GM18858 (cell line): ENCODE measurements around the gene ATP6V0C.
"Not testable (repeated sequence)": the region's sequence is repeated elsewhere in the genome, so short reads cannot be mapped to it uniquely, and the experiment has no call there.

Experiments used
- ATAC-seq: cut with Tn5 transposase; IDR thresholded peaks from one replicate; pipeline ENCODE4 v1.9.1; 2021; ENCODE audit not compliant: unreplicated experiment

ATP6V0C gene

GRCh38 chr16:2540912-2541311 lies 27.2 kb downstream of the ATP6V0C start:
- ATAC-seq: not testable (repeated sequence)

DNA sequence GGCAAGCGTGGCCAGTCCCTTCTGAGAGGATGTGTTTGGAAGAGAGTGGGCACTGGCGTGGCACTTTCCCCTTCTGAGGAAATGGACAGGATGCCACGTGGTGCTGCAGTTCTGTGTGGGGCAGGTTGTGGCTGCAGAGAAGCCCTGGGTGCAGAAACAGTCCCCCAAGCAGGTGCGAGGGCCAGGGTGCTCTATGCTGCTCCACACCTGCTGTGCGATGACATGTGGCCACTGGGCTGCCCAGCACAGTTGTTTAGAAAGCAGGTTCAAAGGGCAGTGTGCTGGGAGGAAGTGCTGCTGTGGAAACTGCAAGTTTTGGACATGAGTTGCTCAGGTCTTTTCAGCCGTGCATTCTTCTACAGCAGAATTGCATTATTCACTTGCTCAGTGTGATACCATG lies 27.7 kb downstream of the ATP6V0C start:
- not testable (repeated sequence) for ATAC-seq

- not testable (repeated sequence) for ATAC-seq
Observed at GRCh38 chr16:2543771-2544170, 30.0 kb downstream of the ATP6V0C start.

DNA sequence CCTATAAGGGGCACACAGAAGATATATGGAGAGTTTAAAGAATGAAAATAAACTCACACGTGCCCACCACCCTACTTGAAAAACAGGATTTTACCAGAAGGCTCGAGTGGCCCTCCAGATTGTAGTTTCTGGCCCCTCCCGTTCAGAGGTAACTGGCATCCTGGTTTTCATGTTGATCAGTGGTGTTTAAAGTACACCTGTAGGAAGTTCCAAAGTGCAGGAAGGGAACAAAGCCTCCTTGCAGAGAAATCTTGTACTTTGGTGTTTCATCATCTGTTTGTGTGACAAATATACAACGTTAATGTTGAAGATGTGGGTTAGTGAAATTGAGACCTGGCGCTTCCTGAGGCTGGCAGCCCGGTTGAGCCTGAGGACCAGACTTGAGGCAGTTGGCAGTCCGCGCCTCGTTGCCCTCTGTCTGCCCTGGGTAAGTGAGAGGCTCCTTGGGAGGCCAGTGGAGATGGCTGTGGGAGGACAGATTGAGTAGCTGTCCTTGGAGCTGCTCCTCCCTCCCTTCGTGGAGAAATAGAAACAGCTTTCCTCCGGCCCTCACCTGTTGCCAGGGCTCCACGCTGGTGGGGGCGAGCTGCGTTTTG lies 36.6 kb downstream of the ATP6V0C start:
- not testable (repeated sequence) for ATAC-seq

DNA sequence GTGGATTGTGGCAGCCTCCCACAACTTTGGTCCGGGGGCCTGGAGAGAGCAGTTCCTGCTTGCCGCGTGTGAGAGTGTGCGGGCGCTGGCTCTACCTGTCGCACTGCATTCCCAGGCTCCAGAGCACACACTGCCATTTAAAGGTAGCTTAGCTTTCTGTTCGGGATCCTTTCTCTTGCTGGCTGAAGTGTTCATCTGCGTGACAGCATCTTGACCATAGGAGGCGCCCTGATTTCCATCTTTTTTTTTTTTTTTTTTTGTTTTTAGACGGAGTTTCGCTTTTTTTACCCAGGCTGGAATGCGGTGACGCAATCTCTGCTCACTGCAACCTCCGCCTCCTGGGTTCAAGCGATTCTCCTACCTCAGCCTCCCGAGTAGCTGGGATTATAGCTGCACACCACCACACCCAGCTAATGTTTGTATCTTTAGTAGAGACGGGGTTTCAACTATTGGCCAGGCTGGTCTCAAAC lies 37.7 kb downstream of the ATP6V0C start:
- not testable (repeated sequence) for ATAC-seq

DNA sequence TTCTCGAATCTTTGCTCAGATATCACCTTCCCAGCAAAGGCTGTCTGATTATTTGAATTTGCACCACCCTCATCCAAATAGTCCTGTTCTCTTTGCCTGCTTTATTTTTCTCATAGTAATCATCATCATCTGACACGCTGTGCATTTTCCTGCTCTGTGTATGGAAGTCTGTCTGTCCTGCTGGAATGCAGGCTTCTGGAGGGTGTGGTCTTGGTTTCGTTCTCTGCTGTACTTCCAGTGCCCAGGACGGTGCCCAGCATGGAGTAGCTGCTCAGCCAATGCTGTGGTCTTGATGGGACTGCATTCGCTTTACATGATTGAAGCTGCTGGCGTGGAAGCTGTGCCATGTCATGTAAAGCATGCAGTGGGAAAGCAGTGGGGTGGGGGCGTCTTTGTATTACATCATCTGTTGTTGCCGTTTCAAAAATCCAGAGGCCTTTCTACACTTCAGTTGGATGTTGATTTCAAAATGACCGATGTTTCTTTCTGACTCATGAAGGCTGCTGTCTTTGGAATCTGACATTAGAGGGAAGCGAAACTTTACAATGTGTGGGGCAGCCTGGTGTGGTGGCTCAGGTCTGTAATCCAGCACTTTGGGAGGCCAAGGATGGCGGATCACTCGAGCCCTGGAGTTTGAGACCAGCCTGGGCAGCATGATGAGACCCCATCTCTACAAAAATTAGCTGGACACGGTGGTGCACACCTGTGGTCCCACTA lies 41.1 kb downstream of the ATP6V0C start:
- ATAC-seq: not testable (repeated sequence)

DNA sequence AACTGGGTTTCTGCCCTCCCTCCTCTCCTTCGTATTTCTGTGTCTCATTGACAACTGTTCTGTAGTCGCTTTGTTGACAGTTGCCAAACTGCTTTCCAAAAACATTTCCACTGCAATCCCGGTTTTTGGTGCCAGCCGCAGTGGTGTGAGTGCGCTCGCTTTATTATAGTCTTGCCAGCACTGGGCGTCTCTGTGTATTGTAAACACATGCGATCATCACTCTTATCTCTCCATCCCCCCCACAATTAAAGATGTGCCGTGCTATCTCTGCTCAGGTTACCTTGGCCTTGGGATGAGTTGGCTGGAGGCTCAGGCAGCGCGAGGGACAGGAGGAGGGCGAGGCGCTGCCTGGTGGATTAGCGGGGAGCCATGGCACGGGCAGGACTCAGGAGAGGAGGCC lies 43.4 kb downstream of the ATP6V0C start:
- not testable (repeated sequence) for ATAC-seq

- ATAC-seq: not testable (repeated sequence)
Observed at GRCh38 chr16:2560131-2560797, 46.5 kb downstream of the ATP6V0C start.

DNA sequence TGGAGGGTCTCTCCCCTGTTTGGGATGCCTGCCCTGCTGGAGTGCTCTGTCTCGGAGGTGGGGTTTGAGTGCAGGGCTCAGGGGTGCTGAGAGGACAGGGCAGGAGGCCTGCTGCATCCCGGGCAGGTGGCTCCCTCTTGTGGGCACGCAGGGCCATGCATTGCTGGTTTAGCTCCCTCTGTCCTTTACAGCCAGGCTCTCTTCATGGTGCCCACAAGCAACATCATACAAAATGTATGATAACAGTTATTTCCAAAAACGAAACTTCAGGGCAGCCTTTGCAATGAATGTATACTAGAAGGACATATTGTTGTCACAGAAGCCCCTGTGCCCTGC lies 47.0 kb downstream of the ATP6V0C start:
- not testable (repeated sequence) for ATAC-seq

DNA sequence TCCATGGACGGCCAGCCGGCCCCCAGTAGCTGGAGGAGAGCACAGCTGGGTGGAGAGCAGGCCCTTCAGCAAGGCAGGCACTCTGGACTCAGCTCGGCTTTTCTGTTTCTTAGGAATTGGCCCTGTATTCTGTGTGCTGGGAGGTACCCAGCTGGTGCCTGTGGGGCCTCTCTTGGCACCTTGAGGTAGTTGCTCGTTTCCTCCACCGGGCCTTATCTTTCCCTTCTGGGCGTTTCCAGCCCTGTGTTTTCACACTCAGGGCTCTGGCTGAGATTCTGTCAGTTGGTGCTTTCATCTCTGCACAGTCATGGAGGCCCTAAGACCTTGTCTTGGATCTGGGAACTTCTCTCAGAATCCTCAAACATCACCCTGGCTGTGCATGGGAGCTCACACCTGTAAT lies 53.8 kb downstream of the ATP6V0C start:
- not testable (repeated sequence) for ATAC-seq

DNA sequence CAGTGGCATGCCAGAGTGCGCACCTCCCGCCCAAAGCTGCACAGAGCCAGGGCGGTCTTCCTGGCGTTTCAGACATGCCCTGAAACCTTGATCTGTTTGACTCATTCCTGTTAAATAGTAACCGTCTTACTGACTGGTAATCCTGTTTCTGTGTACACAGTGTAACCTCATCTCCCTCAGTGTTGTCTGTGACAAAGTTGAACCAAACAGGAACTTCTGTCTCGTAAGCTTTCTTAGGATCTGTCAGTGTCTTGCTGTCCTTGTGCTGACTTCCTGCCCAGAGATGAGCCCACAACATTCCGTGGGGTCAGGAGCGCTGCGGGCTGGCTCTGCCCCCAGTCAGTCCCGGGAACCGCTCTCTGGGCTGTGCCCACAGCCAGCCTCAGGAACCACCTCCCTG lies 54.8 kb downstream of the ATP6V0C start:
- ATAC-seq: not testable (repeated sequence)
